ENCODE results near the gene CDO1.
"Not testable (repeated sequence)": the region's sequence is repeated elsewhere in the genome, so short reads cannot be mapped to it uniquely, and the experiment has no call there.

The CDO1 gene

GRCh38 chr5:115825948-115826347, 9.5 kb upstream of the CDO1 start:
- no peak for DNase-seq

GRCh38 chr5:115824983-115825382, 8.5 kb upstream of the CDO1 start:
- DNase-seq: not testable (repeated sequence)

GRCh38 chr5:115820846-115821245, 4.4 kb upstream of the CDO1 start:
- no peak for DNase-seq

- DNase-seq: no peak
Observed at GRCh38 chr5:115818821-115819220, 2.4 kb upstream of the CDO1 start.

GRCh38 chr5:115817386-115817785, 927 bp upstream of the CDO1 start:
- no peak for DNase-seq

- DNase-seq: no peak
Observed at GRCh38 chr5:115815693-115816225, 700 bp downstream of the CDO1 start.

GRCh38 chr5:115815006-115815692, 1.3 kb downstream of the CDO1 start:
- no peak for DNase-seq

- DNase-seq: no peak
Observed at GRCh38 chr5:115813719-115814118, 2.7 kb downstream of the CDO1 start.

- no peak for DNase-seq
Observed at GRCh38 chr5:115812372-115812771, 4.1 kb downstream of the CDO1 start.

GRCh38 chr5:115811406-115811805, 5.1 kb downstream of the CDO1 start:
- DNase-seq: no peak

- DNase-seq: no peak
Observed at GRCh38 chr5:115810761-115811160, 5.7 kb downstream of the CDO1 start.

- no peak for DNase-seq
Observed at GRCh38 chr5:115809946-115810345, 6.5 kb downstream of the CDO1 start.

- not testable (repeated sequence) for DNase-seq
Observed at GRCh38 chr5:115808066-115808465, 8.4 kb downstream of the CDO1 start.

GRCh38 chr5:115807654-115808052, 8.8 kb downstream of the CDO1 start:
- DNase-seq: no peak

- no peak for DNase-seq
Observed at GRCh38 chr5:115806986-115807653, 9.3 kb downstream of the CDO1 start.

- DNase-seq: no peak
Observed at GRCh38 chr5:115801984-115802383, 14.5 kb downstream of the CDO1 start.

GRCh38 chr5:115801152-115801551, 15.3 kb downstream of the CDO1 start:
- DNase-seq: no peak

GRCh38 chr5:115800108-115800507, 16.4 kb downstream of the CDO1 start:
- DNase-seq: no peak

GRCh38 chr5:115798252-115798651, 18.2 kb downstream of the CDO1 start:
- no peak for DNase-seq

- DNase-seq: no peak
Observed at GRCh38 chr5:115796656-115797055, 19.8 kb downstream of the CDO1 start.

- DNase-seq: no peak
Observed at GRCh38 chr5:115795700-115796099, 20.8 kb downstream of the CDO1 start.

- no peak for DNase-seq
Observed at GRCh38 chr5:115788440-115788839, 28.0 kb downstream of the CDO1 start.

GRCh38 chr5:115787426-115787825, 29.0 kb downstream of the CDO1 start:
- no peak for DNase-seq

- no peak for DNase-seq
Observed at GRCh38 chr5:115785381-115786065, 30.9 kb downstream of the CDO1 start.

All from NCI-H2081 treated with DMSO at 0.1 percent for 48 hours (cell line).